Nephron (organoid): ENCODE data around the gene GAS7.
A peak's percentile ranks its signal among the peaks of the same experiment; 100 is the strongest.

Experiments
- H3K27ac Mint-ChIP-seq, 3 experiments: 2 replicates each; pipeline ENCODE4 v1.8.0; 2020; ENCODE audit warnings: mixed read lengths in 3 of 3, mild to moderate bottlenecking in 2 of 3, moderate library complexity in 1 of 3
- H3K27me3 Mint-ChIP-seq: 2 replicates; pipeline ENCODE4 v1.8.0; 2021; ENCODE audit warnings: low read depth, mild to moderate bottlenecking, moderate library complexity, mixed read lengths
- H3K36me3 Mint-ChIP-seq: 2 replicates; pipeline ENCODE4 v1.8.0; 2020; ENCODE audit warnings: low read depth, mixed read lengths
- H3K4me1 Mint-ChIP-seq: 2 replicates; pipeline ENCODE4 v1.8.0; 2020; ENCODE audit warnings: mixed read lengths
- H3K4me3 Mint-ChIP-seq, 3 experiments: 2 replicates each; pipeline ENCODE4 v1.8.0; 2020; ENCODE audit warnings: mild to moderate bottlenecking in 3 of 3, mixed read lengths in 3 of 3, moderate library complexity in 2 of 3
- H3K9me3 Mint-ChIP-seq: 2 replicates; pipeline ENCODE4 v1.8.0; 2020; ENCODE audit warnings: mixed read lengths
- TF ChIP-seq, protein P1 (sequence below), 3 experiments: fragments of 200-600 bp; sonication (generic); IDR thresholded peaks; one replicate each; pipeline ENCODE4 v1.5.0; 2021; ENCODE audit warnings: antibody characterized with exemption in 3 of 3; ENCODE audit not compliant: unreplicated experiment in 3 of 3

GAS7 gene

DNA sequence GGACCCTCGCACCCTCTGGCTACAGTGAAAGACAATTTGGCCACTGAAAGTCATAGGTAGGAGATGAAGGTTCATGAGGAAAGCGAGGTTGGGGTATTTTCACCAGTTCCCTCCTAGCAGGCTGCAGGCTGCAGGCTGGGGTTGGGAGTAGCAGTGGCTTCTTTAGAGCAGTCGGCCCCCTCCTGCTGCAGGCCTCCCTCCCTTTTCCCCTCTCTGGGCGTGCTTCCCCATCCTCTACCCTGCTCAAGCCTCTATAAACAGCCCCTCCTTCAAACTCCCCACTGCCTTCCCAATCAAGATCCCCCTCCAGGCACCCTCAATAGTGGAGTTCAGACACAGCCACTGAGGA lies 41.8 kb downstream of the GAS7 start:
- Mint-ChIP-seq H3K4me3 (no peak overlapping the region), H3K36me3 (no peaks in the 10 kb centered on the region), H3K4me1 (peaks cover 35% of the 10 kb centered on the region), H3K27ac (peak overlapping the region; percentile 10 to 29 (median 12)), H3K9me3 (no peaks in the 10 kb centered on the region), H3K27me3 (peaks cover 19% of the 10 kb centered on the region)
- TF ChIP-seq, protein P1, sequence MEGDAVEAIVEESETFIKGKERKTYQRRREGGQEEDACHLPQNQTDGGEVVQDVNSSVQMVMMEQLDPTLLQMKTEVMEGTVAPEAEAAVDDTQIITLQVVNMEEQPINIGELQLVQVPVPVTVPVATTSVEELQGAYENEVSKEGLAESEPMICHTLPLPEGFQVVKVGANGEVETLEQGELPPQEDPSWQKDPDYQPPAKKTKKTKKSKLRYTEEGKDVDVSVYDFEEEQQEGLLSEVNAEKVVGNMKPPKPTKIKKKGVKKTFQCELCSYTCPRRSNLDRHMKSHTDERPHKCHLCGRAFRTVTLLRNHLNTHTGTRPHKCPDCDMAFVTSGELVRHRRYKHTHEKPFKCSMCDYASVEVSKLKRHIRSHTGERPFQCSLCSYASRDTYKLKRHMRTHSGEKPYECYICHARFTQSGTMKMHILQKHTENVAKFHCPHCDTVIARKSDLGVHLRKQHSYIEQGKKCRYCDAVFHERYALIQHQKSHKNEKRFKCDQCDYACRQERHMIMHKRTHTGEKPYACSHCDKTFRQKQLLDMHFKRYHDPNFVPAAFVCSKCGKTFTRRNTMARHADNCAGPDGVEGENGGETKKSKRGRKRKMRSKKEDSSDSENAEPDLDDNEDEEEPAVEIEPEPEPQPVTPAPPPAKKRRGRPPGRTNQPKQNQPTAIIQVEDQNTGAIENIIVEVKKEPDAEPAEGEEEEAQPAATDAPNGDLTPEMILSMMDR (IDR thresholded peaks at IDR 0.05; ENCODE audit: unreplicated experiment in 3 of 3), result no peak

DNA sequence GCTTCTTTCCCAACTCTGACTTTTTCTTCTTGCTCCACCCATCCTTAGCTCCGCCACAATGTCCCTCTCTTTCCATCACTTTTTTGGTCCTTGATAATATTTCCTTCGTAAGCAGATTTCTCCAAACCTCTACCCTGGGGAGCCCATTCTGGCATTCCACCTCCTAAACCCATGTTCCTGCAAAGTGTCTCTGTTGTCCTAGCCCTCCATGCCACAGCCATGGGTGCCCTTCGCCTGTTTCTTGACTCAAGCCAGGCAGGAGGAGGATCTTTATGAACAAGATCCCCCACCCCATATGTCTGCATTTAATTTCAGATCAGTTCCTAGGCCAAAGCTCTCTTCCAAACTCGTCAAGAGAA lies 42.4 kb downstream of the GAS7 start:
- Mint-ChIP-seq H3K9me3 (no peaks in the 10 kb centered on the region), H3K27me3 (peaks cover 16% of the 10 kb centered on the region), H3K27ac (peak overlapping the region in 1 of 3 experiments; percentile 29), H3K4me1 (peaks cover 31% of the 10 kb centered on the region), H3K4me3 (no peak overlapping the region), H3K36me3 (no peaks in the 10 kb centered on the region)
- TF ChIP-seq, protein P1 (IDR thresholded peaks at IDR 0.05; ENCODE audit: unreplicated experiment in 3 of 3), result no peak

DNA sequence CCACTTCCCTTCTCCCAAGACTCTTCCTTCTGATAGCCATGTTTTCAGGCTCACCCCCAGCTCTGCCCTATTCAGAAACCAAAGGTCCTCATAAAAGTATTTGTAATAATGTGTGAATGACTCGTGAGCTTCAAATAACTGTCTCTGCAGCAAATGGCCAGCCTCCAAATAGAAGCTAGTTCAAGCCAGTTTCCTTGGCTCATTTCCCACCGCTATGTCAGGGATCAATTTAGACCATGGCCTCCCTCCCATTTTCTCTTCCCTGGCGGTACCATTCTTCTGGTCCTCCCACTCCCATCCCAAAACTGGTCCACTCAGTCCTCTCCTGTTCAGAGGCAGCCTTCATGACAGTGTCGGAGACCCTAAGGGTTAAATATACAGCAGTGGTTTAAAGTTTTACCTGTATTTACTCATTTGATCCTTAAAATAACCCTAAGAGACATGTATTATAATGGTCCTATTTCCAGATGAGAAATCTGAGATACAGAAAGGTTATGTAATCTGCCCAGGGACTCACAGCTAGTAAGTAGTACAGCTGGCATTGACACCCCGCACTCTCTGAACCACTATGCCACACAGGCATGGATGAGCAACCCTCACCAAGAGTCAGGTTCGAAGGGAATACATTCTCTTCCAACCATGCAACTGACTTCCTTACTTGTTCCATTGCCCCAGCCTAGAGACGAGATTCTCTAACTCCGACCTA lies 42.9 kb downstream of the GAS7 start:
- no peak overlapping the region for H3K4me3 Mint-ChIP-seq
- no peaks in the 10 kb centered on the region for H3K36me3 Mint-ChIP-seq
- H3K27me3 Mint-ChIP-seq, result peaks cover 12% of the 10 kb centered on the region
- TF ChIP-seq, protein P1 (IDR thresholded peaks at IDR 0.05; ENCODE audit: unreplicated experiment in 3 of 3), result no peak
- peaks cover 30% of the 10 kb centered on the region for H3K4me1 Mint-ChIP-seq
- H3K27ac Mint-ChIP-seq, result peak overlapping the region in 2 of 3 experiments; percentile 29
- H3K9me3 Mint-ChIP-seq, result no peaks in the 10 kb centered on the region

GRCh38 chr17:10151667-10152496 lies 46.5 kb downstream of the GAS7 start:
- peaks cover 28% of the 10 kb centered on the region for H3K4me1 Mint-ChIP-seq
- no peaks in the 10 kb centered on the region for H3K9me3 Mint-ChIP-seq
- H3K36me3 Mint-ChIP-seq, result no peaks in the 10 kb centered on the region
- H3K4me3 Mint-ChIP-seq, result no peak overlapping the region
- TF ChIP-seq, protein P1 (IDR thresholded peaks at IDR 0.05; ENCODE audit: unreplicated experiment in 3 of 3), result no peak
- H3K27me3 Mint-ChIP-seq, result peaks cover 8% of the 10 kb centered on the region
- no peak overlapping the region for H3K27ac Mint-ChIP-seq

GRCh38 chr17:10149573-10150399 lies 48.6 kb downstream of the GAS7 start:
- TF ChIP-seq, protein P1 (IDR thresholded peaks at IDR 0.05; ENCODE audit: unreplicated experiment in 3 of 3), result no peak
- H3K36me3 Mint-ChIP-seq, result no peaks in the 10 kb centered on the region
- no peak overlapping the region for H3K27ac Mint-ChIP-seq
- no peak overlapping the region for H3K4me3 Mint-ChIP-seq
- H3K27me3 Mint-ChIP-seq, result peaks cover 8% of the 10 kb centered on the region
- H3K9me3 Mint-ChIP-seq, result no peaks in the 10 kb centered on the region
- peaks cover 14% of the 10 kb centered on the region for H3K4me1 Mint-ChIP-seq
